Keratinocyte (primary cell): Measurements from ENCODE around the gene CMAS.
"Not testable (repeated sequence)": the region's sequence is repeated elsewhere in the genome, so short reads cannot be mapped to it uniquely, and the experiment has no call there.

Source experiments
- EZH2 ChIP-seq: IDR thresholded peaks from one replicate; pipeline ENCODE4 v1.6.1; 2012; ENCODE audit warnings: inconsistent platforms, mild to moderate bottlenecking, low read length, moderate library complexity
- TF ChIP-seq, protein P1 (sequence below), 3 experiments: IDR thresholded peaks in 1 of 3; conservative IDR thresholded peaks in 1 of 3; optimal IDR thresholded peaks in 1 of 3; 2 replicates in 2 of 3; 3 replicates in 1 of 3; pipeline versions ENCODE3 to v1.5.1; 2011; ENCODE audit warnings: low read length in 3 of 3, mild to moderate bottlenecking in 3 of 3, moderate library complexity in 2 of 3, control low read depth in 1 of 3, inconsistent platforms in 1 of 3; ENCODE audit not compliant: insufficient read depth in 2 of 3; ENCODE audit errors: extremely low read depth in 1 of 3

GRCh38 chr12:22023489-22023888, 22.5 kb upstream of the CMAS start:
- not testable (repeated sequence) for TF ChIP-seq EZH2
- TF ChIP-seq, protein P1, sequence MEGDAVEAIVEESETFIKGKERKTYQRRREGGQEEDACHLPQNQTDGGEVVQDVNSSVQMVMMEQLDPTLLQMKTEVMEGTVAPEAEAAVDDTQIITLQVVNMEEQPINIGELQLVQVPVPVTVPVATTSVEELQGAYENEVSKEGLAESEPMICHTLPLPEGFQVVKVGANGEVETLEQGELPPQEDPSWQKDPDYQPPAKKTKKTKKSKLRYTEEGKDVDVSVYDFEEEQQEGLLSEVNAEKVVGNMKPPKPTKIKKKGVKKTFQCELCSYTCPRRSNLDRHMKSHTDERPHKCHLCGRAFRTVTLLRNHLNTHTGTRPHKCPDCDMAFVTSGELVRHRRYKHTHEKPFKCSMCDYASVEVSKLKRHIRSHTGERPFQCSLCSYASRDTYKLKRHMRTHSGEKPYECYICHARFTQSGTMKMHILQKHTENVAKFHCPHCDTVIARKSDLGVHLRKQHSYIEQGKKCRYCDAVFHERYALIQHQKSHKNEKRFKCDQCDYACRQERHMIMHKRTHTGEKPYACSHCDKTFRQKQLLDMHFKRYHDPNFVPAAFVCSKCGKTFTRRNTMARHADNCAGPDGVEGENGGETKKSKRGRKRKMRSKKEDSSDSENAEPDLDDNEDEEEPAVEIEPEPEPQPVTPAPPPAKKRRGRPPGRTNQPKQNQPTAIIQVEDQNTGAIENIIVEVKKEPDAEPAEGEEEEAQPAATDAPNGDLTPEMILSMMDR (optimal IDR thresholded peaks at IDR 0.05 in 1 of 3, IDR thresholded peaks at IDR 0.05 in 1 of 3, conservative IDR thresholded peaks at IDR 0.05 in 1 of 3; ENCODE audit: extremely low read depth in 1 of 3, insufficient read depth in 2 of 3, low read length in 3 of 3): not testable (repeated sequence)
